ENCODE data around the gene LMNTD1. TPM values are rescaled to one million over a fixed set of nuclear protein-coding genes. Genes with fewer than 3 reads are reported as not detected.

The LMNTD1 gene
- polyA plus RNA-seq, 1 experiment, result 0.57 TPM

DNA sequence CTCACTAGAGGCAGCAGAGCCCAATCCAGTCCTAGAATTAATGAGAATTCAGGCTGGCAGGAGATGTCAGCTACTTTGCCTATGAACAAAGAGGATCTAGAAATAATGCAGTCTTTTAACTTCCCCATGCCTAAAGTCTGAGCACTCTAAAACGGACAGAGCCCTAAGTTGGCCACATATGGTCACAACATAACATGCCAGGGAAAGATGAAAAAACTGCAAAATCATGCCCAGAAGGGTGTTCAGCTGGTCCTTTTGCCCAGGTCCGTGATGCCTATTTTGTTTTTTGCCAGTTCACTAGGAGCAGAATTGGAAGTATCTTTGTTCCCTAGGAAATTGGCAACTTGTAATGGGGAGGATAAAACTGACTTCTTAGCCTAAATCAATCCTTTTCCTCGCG is 20.3 kb upstream of the LMNTD1 start:
- TF ChIP-seq, protein P1, sequence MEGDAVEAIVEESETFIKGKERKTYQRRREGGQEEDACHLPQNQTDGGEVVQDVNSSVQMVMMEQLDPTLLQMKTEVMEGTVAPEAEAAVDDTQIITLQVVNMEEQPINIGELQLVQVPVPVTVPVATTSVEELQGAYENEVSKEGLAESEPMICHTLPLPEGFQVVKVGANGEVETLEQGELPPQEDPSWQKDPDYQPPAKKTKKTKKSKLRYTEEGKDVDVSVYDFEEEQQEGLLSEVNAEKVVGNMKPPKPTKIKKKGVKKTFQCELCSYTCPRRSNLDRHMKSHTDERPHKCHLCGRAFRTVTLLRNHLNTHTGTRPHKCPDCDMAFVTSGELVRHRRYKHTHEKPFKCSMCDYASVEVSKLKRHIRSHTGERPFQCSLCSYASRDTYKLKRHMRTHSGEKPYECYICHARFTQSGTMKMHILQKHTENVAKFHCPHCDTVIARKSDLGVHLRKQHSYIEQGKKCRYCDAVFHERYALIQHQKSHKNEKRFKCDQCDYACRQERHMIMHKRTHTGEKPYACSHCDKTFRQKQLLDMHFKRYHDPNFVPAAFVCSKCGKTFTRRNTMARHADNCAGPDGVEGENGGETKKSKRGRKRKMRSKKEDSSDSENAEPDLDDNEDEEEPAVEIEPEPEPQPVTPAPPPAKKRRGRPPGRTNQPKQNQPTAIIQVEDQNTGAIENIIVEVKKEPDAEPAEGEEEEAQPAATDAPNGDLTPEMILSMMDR (IDR thresholded peaks at IDR 0.05; ENCODE audit: low read depth, low read length), result no peak
- POLR2A ChIA-PET, result no interaction called here
- CTCF ChIA-PET, result no interaction called here
- Histone ChIP-seq H3K9me3 (ENCODE audit: control insufficient read depth, insufficient read depth, low read length) (peaks cover 5% of the 10 kb centered on the region; the same call in 1 of the 2 replicates), H3K4me3 (ENCODE audit: low read depth, low read length) (no peak overlapping the region), H3K27ac (ENCODE audit: low read depth, low read length) (no peak overlapping the region), H3K27me3 (ENCODE audit: control insufficient read depth, insufficient read depth, low read length) (no peaks in the 10 kb centered on the region)
- DNase-seq (ENCODE audit: low read depth, low spot score), result no peak

DNA sequence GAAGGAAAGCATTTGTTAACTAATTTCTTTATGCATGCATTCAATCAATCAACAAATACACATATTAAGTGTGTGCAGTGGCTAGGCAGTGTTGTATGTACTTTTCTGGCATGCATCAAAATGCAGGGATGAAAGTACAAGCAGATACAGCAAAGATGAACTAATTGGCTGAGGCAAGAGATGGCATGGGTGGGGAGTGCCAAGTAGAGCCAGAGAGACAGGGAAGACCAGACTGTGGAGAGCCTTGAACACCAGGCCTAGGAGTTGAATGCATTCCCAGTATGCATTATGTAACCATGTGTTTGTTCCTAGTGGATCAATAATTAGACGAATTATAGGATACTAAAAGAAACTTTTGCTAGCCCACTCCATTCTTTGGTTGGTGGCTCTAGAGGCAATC is 17.3 kb upstream of the LMNTD1 start:
- TF ChIP-seq, protein P1 (IDR thresholded peaks at IDR 0.05; ENCODE audit: low read depth, low read length), result no peak
- H3K9me3 ChIP-seq (ENCODE audit: control insufficient read depth, insufficient read depth, low read length), result peaks cover 5% of the 10 kb centered on the region; the same call in 1 of the 2 replicates
- no peaks in the 10 kb centered on the region for H3K27me3 ChIP-seq (ENCODE audit: control insufficient read depth, insufficient read depth, low read length)
- CTCF ChIA-PET, result no interaction called here
- no peak for DNase-seq (ENCODE audit: low read depth, low spot score)
- no peak overlapping the region for H3K27ac ChIP-seq (ENCODE audit: low read depth, low read length)
- no peak overlapping the region for H3K4me3 ChIP-seq (ENCODE audit: low read depth, low read length)
- POLR2A ChIA-PET, result no interaction called here

DNA sequence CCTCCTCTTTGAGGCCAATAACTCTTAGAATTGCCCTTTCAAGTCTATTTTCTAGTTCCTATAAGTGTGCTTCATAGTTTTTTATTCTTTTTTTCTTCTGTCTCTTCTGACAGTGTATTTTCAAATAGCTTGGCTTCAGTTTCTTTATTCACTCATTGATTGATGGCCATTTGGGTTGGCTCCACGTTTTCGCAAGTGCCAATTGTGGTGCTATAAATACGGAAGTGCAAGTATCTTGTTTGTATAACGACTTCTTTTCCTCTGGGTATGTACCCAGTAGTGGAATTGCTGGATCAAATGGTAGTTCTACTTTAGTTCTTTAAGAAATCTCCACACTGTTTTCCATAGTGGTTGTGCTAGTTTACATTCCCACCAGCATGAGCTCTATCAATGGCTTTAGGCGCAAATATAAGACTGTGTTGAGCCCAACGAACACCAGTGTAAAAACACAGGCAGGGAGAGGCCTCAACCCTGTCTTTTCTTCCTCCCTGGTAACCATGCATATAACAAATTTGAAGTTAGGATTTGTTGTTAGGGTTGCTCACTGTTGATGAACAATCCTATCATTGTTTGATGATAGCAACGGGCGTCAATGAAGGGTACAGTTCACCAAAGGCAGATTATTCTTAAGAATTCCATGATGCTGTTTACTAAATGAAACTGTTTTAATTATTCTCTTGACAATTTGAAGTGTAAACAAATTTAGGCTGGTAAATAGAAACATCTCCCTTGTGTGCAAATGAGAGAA is 13.3 kb upstream of the LMNTD1 start:
- Histone ChIP-seq H3K9me3 (ENCODE audit: control insufficient read depth, insufficient read depth, low read length) (peaks cover 5% of the 10 kb centered on the region; the same call in 1 of the 2 replicates), H3K27me3 (ENCODE audit: control insufficient read depth, insufficient read depth, low read length) (no peaks in the 10 kb centered on the region), H3K4me3 (ENCODE audit: low read depth, low read length) (no peak overlapping the region), H3K27ac (ENCODE audit: low read depth, low read length) (no peak overlapping the region)
- TF ChIP-seq, protein P1 (IDR thresholded peaks at IDR 0.05; ENCODE audit: low read depth, low read length), result no peak
- DNase-seq (ENCODE audit: low read depth, low spot score), result no peak
- POLR2A ChIA-PET, result no interaction called here
- CTCF ChIA-PET, result interaction anchor here (0.7 to 1.4 kb wide), 2 partner anchors 9 kb away, joined by 3 read pairs; no protein-coding TSS in a partner anchor

DNA sequence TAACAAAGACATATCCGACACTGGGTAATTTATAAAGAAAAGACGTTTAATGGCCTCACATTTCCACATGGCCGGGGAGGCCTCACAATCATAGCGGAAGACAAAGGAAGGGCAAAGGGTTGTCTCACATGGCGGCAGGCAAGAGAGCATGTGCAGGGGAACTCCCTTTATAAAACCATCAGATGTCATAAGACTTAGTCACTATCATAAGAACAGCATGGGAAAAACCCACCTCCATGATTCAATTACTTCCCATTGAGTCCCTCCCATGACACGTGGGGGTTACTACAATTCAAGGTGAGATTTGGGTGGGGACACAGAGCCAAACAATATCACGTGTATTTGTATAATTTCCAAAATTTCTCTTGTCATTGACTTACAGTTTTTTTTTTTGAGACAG is 5.5 kb upstream of the LMNTD1 start:
- TF ChIP-seq, protein P1 (IDR thresholded peaks at IDR 0.05; ENCODE audit: low read depth, low read length), result no peak
- CTCF ChIA-PET, result interaction anchor here (1.3 kb wide), 1 partner anchor 210 kb away, joined by 3 read pairs; no protein-coding TSS in a partner anchor
- Histone ChIP-seq H3K27ac (ENCODE audit: low read depth, low read length) (no peak overlapping the region), H3K27me3 (ENCODE audit: control insufficient read depth, insufficient read depth, low read length) (no peaks in the 10 kb centered on the region), H3K4me3 (ENCODE audit: low read depth, low read length) (no peak overlapping the region), H3K9me3 (ENCODE audit: control insufficient read depth, insufficient read depth, low read length) (no peaks in the 10 kb centered on the region)
- no peak for DNase-seq (ENCODE audit: low read depth, low spot score)
- POLR2A ChIA-PET, result no interaction called here

DNA sequence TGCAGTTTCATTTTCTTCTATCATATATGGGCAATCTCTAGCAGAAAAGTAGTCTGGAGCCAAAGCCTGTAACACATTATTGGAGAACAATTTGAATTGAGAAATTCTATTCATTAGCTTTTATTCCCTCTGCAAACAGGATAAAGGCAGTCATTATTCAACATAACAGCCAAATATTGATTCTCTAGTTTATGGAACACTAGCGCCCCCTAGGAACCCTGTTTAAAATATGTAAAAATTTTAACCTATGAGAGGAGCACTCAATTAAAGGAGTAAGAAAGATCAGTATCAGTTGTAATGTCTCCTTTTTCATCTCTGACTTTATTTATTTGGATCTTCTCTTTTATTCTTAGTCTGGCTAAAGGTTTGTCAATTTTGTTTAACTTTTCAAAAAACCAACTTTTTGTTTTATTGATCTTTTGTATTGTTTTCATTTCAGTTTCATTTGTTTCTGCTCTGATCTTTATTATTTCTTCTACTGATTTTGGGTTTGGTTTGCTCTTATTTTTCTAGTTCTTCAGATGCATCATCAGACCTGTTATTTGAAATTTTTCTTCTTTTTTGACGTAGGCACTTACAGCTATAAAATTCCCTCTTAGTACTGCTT is 4.8 kb upstream of the LMNTD1 start:
- ChIA-PET POLR2A (no interaction called here), CTCF (interaction anchor here (0.5 to 1.3 kb wide), 9 partner anchors 8 to 475 kb away, joined by 3 to 4 read pairs (median 3); no protein-coding TSS in a partner anchor)
- TF ChIP-seq, protein P1 (IDR thresholded peaks at IDR 0.05; ENCODE audit: low read depth, low read length), result peak; percentile 50
- no peaks in the 10 kb centered on the region for H3K27me3 ChIP-seq (ENCODE audit: control insufficient read depth, insufficient read depth, low read length)
- no peaks in the 10 kb centered on the region for H3K9me3 ChIP-seq (ENCODE audit: control insufficient read depth, insufficient read depth, low read length)
- no peak for DNase-seq (ENCODE audit: low read depth, low spot score)
- no peak overlapping the region for H3K4me3 ChIP-seq (ENCODE audit: low read depth, low read length)
- H3K27ac ChIP-seq (ENCODE audit: low read depth, low read length), result no peak overlapping the region
